ENCODE results near the gene TRIM77. TPM values are rescaled to one million over a fixed set of nuclear protein-coding genes. Genes with fewer than 3 reads are reported as not detected.
A peak's percentile ranks its signal among the peaks of the same experiment; 100 is the strongest.
"Not testable (repeated sequence)": the region's sequence is repeated elsewhere in the genome, so short reads cannot be mapped to it uniquely, and the experiment has no call there.

TRIM77 gene
- total RNA-seq (not detected), polyA plus RNA-seq (not detected)

DNA sequence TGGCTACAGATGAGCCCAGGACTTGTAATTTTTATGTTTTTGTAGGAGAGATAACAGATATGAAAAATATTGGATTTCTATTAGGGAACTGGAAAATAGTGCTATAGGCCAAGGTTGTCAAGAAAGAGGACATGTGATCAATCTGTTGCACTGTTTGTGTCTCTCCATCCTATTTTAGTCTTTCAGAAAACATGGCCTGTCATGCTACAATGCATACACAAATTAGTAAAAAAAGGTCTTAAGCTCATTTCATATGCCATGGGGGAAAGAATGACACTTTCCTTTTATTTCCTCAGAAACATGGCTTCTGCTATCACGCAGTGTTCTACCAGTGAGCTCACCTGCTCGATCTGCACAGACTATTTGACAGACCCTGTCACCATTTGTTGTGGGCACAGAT is at the start of gene TRIM77:
TSS of gene TRIM77 (plus strand) at position 301 of the 400 bp plus-strand sequence. CDS start at position 301, 0 bp downstream.
- not testable (repeated sequence) for H3K9me3 ChIP-seq (ENCODE audit: control insufficient read depth in 2 of 2, low read length in 2 of 2); H3K4me1 ChIP-seq (ENCODE audit: control insufficient read depth, insufficient read depth, low read length, poor library complexity, severe bottlenecking); H3K27me3 ChIP-seq (ENCODE audit: control insufficient read depth, insufficient read depth, low read length); H3K4me1 Mint-ChIP-seq; DNase-seq; H3K36me3 ChIP-seq (ENCODE audit: control insufficient read depth, insufficient read depth, low read length); H3K9me3 Mint-ChIP-seq; H3K4me3 Mint-ChIP-seq; H3K27ac ChIP-seq (ENCODE audit: insufficient read depth, low read length, poor library complexity, severe bottlenecking); H3K4me3 ChIP-seq (ENCODE audit: low read depth, low read length); H3K27me3 Mint-ChIP-seq; H3K36me3 Mint-ChIP-seq; H3K27ac Mint-ChIP-seq; ATAC-seq (ENCODE audit: low read depth in 2 of 2)

- Histone ChIP-seq H3K9me3 (ENCODE audit: control insufficient read depth in 2 of 2, low read length in 2 of 2) (no peaks in the 10 kb centered on the region), H3K36me3 (ENCODE audit: control insufficient read depth, insufficient read depth, low read length) (no peaks in the 10 kb centered on the region), H3K27me3 (ENCODE audit: control insufficient read depth, insufficient read depth, low read length) (no peaks in the 10 kb centered on the region), H3K4me3 (ENCODE audit: low read depth, low read length) (no peak overlapping the region), H3K4me1 (ENCODE audit: control insufficient read depth, insufficient read depth, low read length, poor library complexity, severe bottlenecking) (no peaks in the 10 kb centered on the region), H3K27ac (ENCODE audit: insufficient read depth, low read length, poor library complexity, severe bottlenecking) (no peak overlapping the region)
- H3K4me1 Mint-ChIP-seq = no peaks in the 10 kb centered on the region
- no peak overlapping the region for H3K4me3 Mint-ChIP-seq
- no peaks in the 10 kb centered on the region for H3K36me3 Mint-ChIP-seq
- DNase-seq (no peak), ATAC-seq (ENCODE audit: low read depth in 2 of 2) (no peak)
- peaks cover 0 to 4% (median 0%) of the 10 kb centered on the region in 7 donors for H3K9me3 Mint-ChIP-seq
- H3K27ac Mint-ChIP-seq = no peak overlapping the region
- no peaks in the 10 kb centered on the region for H3K27me3 Mint-ChIP-seq
These were observed 43.1 kb upstream of the TRIM77 start for GRCh38 chr11:89667001-89667400.

GRCh38 chr11:89668158-89668557 is 41.9 kb upstream of the TRIM77 start:
- not testable (repeated sequence) for DNase-seq; H3K27me3 Mint-ChIP-seq; H3K9me3 Mint-ChIP-seq; H3K9me3 ChIP-seq (ENCODE audit: control insufficient read depth in 2 of 2, low read length in 2 of 2); H3K4me1 Mint-ChIP-seq; H3K36me3 ChIP-seq (ENCODE audit: control insufficient read depth, insufficient read depth, low read length); H3K27ac Mint-ChIP-seq; H3K27me3 ChIP-seq (ENCODE audit: control insufficient read depth, insufficient read depth, low read length); H3K4me1 ChIP-seq (ENCODE audit: control insufficient read depth, insufficient read depth, low read length, poor library complexity, severe bottlenecking); H3K4me3 Mint-ChIP-seq; H3K4me3 ChIP-seq (ENCODE audit: low read depth, low read length); ATAC-seq (ENCODE audit: low read depth in 2 of 2); H3K27ac ChIP-seq (ENCODE audit: insufficient read depth, low read length, poor library complexity, severe bottlenecking); H3K36me3 Mint-ChIP-seq

DNA sequence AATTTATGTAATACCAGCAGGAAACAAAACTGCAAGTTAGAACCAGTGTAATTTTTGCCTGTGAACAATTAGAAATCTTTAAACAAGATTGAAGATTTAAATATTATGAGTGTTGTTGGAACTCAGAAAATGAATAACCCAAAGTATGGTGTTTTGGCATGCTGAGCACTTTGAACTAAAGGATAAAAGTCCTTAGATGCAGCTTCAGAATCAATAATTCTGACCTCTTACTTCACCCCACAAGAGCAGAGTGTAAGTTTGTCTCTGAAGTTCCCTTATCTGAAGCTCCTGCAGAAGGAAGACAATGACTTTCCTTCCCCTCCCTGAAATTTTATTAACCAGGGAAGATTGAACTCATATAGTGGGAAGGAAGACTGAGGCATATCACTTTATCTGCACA is 40.5 kb upstream of the TRIM77 start:
- not testable (repeated sequence) for H3K36me3 ChIP-seq (ENCODE audit: control insufficient read depth, insufficient read depth, low read length); ATAC-seq (ENCODE audit: low read depth in 2 of 2); H3K27ac Mint-ChIP-seq; H3K27me3 ChIP-seq (ENCODE audit: control insufficient read depth, insufficient read depth, low read length); H3K4me3 Mint-ChIP-seq; H3K36me3 Mint-ChIP-seq; H3K27me3 Mint-ChIP-seq; H3K4me1 Mint-ChIP-seq; H3K27ac ChIP-seq (ENCODE audit: insufficient read depth, low read length, poor library complexity, severe bottlenecking); H3K4me3 ChIP-seq (ENCODE audit: low read depth, low read length); H3K9me3 ChIP-seq (ENCODE audit: control insufficient read depth in 2 of 2, low read length in 2 of 2); DNase-seq; H3K4me1 ChIP-seq (ENCODE audit: control insufficient read depth, insufficient read depth, low read length, poor library complexity, severe bottlenecking); H3K9me3 Mint-ChIP-seq

DNA sequence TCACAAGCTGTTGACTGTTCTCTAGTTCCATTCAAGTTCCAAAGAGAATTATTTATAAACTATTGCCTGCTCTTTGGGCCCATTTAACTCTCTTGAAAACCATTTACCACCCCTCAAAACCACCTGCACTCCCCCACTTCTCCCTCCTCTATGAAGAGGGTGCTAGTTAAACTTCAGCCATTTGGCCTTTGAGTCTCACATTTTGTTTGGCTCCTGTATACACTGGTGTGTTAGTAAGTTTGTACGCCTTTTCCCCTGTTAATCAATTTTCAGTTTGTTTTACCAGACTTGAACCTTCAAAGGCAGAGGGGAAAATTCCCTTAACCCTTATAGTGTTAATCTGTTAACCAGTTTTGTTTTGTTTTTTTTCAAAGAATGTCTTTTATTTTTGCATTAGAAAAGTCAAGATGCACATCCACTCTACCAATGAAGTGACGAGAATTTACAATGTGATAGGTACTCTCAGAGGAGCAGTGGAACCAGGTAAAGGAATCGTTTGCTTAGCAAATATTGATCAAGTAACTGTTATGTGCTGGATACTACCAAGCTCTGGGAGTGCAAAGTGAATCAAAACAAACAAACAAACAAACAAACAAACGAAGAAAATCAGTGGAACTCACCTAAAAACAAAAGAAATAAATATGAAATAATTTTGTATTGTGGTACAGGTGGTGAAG is 40.0 kb upstream of the TRIM77 start:
- H3K27me3 Mint-ChIP-seq; H3K9me3 ChIP-seq (ENCODE audit: control insufficient read depth in 2 of 2, low read length in 2 of 2); H3K4me3 Mint-ChIP-seq; H3K27me3 ChIP-seq (ENCODE audit: control insufficient read depth, insufficient read depth, low read length); H3K36me3 Mint-ChIP-seq; H3K27ac ChIP-seq (ENCODE audit: insufficient read depth, low read length, poor library complexity, severe bottlenecking); H3K36me3 ChIP-seq (ENCODE audit: control insufficient read depth, insufficient read depth, low read length); DNase-seq; H3K9me3 Mint-ChIP-seq; H3K4me3 ChIP-seq (ENCODE audit: low read depth, low read length); H3K4me1 ChIP-seq (ENCODE audit: control insufficient read depth, insufficient read depth, low read length, poor library complexity, severe bottlenecking); H3K4me1 Mint-ChIP-seq; ATAC-seq (ENCODE audit: low read depth in 2 of 2): not testable (repeated sequence)
- H3K27ac Mint-ChIP-seq = peak overlapping the region in 1 of 3 donors; percentile 60

- H3K4me1 ChIP-seq (ENCODE audit: control insufficient read depth, insufficient read depth, low read length, poor library complexity, severe bottlenecking); DNase-seq; H3K4me1 Mint-ChIP-seq; H3K36me3 Mint-ChIP-seq; H3K9me3 Mint-ChIP-seq; H3K27me3 Mint-ChIP-seq; H3K27ac Mint-ChIP-seq; ATAC-seq (ENCODE audit: low read depth in 2 of 2); H3K9me3 ChIP-seq (ENCODE audit: control insufficient read depth in 2 of 2, low read length in 2 of 2); H3K27ac ChIP-seq (ENCODE audit: insufficient read depth, low read length, poor library complexity, severe bottlenecking); H3K4me3 Mint-ChIP-seq; H3K27me3 ChIP-seq (ENCODE audit: control insufficient read depth, insufficient read depth, low read length); H3K36me3 ChIP-seq (ENCODE audit: control insufficient read depth, insufficient read depth, low read length); H3K4me3 ChIP-seq (ENCODE audit: low read depth, low read length): not testable (repeated sequence)
These were observed 37.6 kb upstream of the TRIM77 start for GRCh38 chr11:89672547-89672946.

- not testable (repeated sequence) for H3K4me3 ChIP-seq (ENCODE audit: low read depth, low read length); H3K27ac Mint-ChIP-seq; H3K27me3 Mint-ChIP-seq; DNase-seq; H3K4me1 ChIP-seq (ENCODE audit: control insufficient read depth, insufficient read depth, low read length, poor library complexity, severe bottlenecking); H3K4me1 Mint-ChIP-seq; ATAC-seq (ENCODE audit: low read depth in 2 of 2); H3K36me3 Mint-ChIP-seq; H3K36me3 ChIP-seq (ENCODE audit: control insufficient read depth, insufficient read depth, low read length); H3K4me3 Mint-ChIP-seq; H3K27ac ChIP-seq (ENCODE audit: insufficient read depth, low read length, poor library complexity, severe bottlenecking); H3K9me3 ChIP-seq (ENCODE audit: control insufficient read depth in 2 of 2, low read length in 2 of 2); H3K27me3 ChIP-seq (ENCODE audit: control insufficient read depth, insufficient read depth, low read length); H3K9me3 Mint-ChIP-seq
These were observed 36.7 kb upstream of the TRIM77 start for GRCh38 chr11:89673380-89673779.

DNA sequence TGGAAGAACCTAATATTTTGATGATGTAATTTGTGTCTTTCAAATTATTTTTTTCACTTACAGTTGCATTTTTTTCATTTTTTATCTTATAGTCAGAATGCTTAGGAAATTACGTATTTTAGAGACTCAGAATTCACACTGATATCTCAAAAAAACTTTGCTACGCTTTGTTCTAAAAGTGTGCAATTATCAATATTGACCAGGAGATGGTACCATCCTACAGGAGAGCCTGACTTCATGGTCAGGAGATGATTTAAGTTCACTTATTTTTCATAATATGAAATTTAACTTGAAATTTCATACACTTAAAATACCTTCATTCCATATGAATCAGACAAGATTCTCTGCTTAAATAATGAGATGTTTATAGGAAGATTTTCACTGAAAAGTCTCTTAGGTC is 34.7 kb upstream of the TRIM77 start:
- DNase-seq; H3K27me3 Mint-ChIP-seq; H3K4me3 ChIP-seq (ENCODE audit: low read depth, low read length); H3K9me3 ChIP-seq (ENCODE audit: control insufficient read depth in 2 of 2, low read length in 2 of 2); H3K36me3 ChIP-seq (ENCODE audit: control insufficient read depth, insufficient read depth, low read length); ATAC-seq (ENCODE audit: low read depth in 2 of 2); H3K36me3 Mint-ChIP-seq; H3K27me3 ChIP-seq (ENCODE audit: control insufficient read depth, insufficient read depth, low read length); H3K4me1 Mint-ChIP-seq; H3K4me1 ChIP-seq (ENCODE audit: control insufficient read depth, insufficient read depth, low read length, poor library complexity, severe bottlenecking); H3K27ac Mint-ChIP-seq; H3K27ac ChIP-seq (ENCODE audit: insufficient read depth, low read length, poor library complexity, severe bottlenecking); H3K4me3 Mint-ChIP-seq: not testable (repeated sequence)
- peaks cover 0 to 14% (median 2%) of the 10 kb centered on the region in 7 donors for H3K9me3 Mint-ChIP-seq
